D721Med (cell line): ENCODE data around the gene STN1.

Source experiments
- DNase-seq: peaks from one replicate; pipeline ENCODE4 v3.0.0; 2011; ENCODE audit warnings: low spot score; ENCODE audit not compliant: insufficient read length
- FAIRE-seq: peaks from 2 replicates; lab custom pipeline; 2011; peaks lifted over from hg19 to GRCh38; lab: Jason Lieb, UNC
- CTCF ChIP-seq: IDR thresholded peaks from 2 replicates; pipeline ENCODE4 v1.5.1; 2012; ENCODE audit warnings: mild to moderate bottlenecking, control low read depth; ENCODE audit not compliant: insufficient read depth; ENCODE audit errors: missing control alignments

STN1 gene

GRCh38 chr10:103951942-103952341 is 34.0 kb upstream of the STN1 start:
- DNase-seq (no peak), FAIRE-seq (peak; percentile 32)
- no peak for TF ChIP-seq CTCF

DNA sequence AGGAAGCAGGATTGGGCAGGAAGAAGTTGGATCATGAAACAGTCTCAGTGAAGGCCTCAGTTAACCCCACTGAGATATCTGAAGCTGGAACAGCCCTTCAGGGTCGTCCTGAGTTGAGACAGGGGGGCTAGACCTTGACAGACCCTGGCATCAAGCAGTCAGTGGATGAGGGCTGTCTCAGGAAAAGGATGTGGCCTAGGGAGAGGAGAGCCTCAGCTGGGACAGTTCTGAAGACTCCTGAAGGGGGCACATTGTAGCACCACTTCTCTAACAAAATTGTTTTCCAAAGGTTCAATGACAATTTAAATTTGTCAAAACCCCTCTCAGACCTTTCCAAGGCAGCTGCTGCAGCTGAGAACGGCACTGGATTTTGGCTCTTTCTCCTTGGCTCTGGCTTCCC is 33.2 kb upstream of the STN1 start:
- no peak for TF ChIP-seq CTCF
- no peak for DNase-seq
- no peak for FAIRE-seq

- no peak for TF ChIP-seq CTCF
- FAIRE-seq: no peak
- no peak for DNase-seq
Measured at GRCh38 chr10:103949728-103950127, 31.7 kb upstream of the STN1 start.

DNA sequence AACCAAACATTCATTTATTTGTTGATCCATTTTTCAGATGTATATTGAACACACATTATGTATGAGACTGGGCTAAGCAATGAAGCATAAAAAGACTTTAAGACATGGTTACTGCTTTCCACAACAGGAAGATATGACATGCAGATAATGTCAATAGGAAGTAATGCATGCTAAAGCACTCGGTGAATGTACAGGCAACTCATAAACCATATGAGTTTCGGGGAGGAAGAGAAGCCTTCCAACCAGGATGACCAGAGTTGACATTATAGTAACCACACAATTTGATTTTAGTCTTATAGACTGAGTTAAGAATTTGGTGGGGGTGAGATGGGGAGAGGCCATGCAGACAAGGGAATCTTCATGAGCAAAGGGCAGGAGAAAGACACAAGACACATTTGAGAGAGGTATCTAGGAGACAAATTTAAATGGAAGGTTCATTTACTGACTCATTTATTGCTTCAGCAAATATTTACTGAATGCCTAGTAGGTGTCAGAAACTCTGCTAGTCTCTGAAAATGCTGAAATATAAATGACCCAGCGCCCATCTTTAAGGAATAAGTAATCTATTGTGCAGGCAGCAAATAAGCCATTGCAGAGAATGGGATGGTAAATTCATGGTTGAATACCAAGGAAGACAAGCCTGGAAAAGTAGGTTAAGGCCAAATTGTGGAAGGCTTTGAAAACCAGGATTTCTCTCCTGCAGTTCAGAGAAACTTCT is 30.0 kb upstream of the STN1 start:
- DNase-seq (no peak), FAIRE-seq (no peak)
- TF ChIP-seq CTCF: no peak

DNA sequence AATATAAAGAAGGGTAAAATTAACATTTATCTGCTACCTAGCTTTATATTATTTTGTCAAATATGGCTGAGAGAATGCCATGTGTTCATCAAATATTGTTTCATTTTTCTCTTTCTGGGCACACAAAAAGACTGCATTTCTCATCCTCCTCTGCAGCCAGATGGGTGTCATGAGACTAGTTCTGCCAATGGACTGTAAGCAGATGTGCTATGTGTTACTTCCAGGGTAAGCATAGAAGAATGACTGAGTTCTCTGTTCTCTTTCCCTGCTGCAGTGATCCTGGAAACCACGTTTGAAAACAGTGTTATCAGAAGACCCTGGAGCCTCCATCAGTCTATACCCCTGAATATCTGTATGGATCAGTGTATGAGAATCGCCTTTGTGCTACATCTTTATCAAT is 24.9 kb upstream of the STN1 start:
- FAIRE-seq (no peak), DNase-seq (no peak)
- no peak for TF ChIP-seq CTCF

DNA sequence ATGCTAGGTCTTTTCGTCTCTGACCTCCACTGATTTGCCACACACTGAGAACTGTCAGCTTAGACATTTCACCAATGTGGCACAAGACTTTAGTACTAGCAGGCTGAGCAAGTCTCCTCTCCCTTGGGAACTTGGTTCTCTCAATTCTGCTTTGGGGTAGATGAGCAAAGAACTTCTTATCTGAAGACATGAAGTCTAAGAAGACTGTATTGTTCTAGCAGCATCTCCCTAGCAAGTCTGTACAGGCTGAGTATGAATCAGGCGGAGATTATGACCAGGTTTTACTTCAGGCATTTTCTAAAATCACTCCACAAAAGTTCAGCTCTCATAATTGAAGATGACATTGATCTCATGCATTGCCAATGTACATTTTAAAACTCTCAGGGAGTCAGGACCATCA is 23.8 kb upstream of the STN1 start:
- no peak for TF ChIP-seq CTCF
- DNase-seq: no peak
- no peak for FAIRE-seq

DNA sequence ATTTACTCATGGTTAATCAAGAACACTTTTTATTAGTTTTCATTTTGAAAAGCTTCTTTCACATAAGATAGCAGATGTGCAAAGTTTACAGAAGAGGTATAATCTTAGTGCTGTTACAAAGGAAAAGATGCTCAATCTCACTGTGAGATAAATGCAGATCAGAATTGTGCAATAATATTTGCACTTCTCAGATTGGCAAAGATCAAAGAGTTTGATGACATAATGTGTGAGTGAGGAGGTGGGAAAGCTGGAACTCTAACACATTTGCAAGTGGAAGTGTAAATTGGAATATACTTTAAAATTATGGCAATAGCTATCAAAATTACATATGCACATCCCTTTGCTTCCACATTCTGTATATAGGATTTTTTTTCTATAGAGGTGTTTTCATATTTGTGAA is 21.5 kb upstream of the STN1 start:
- no peak for TF ChIP-seq CTCF
- FAIRE-seq: peak; percentile 68
- DNase-seq: no peak
